ENCODE measurements around the gene PRIM1. TPM values are rescaled to one million over a fixed set of nuclear protein-coding genes. Genes with fewer than 3 reads are reported as not detected.
"Not testable (repeated sequence)": the region's sequence is repeated elsewhere in the genome, so short reads cannot be mapped to it uniquely, and the experiment has no call there.

Gene PRIM1
- total and polyA plus RNA-seq, 2 of the 13 experiments (the other 11 are each of a cell fraction or from before 2014, with no cell fraction given), result 30.0 to 47.3 TPM

- intact Hi-C loops (cut with micrococcal nuclease; ENCODE audit: unreplicated experiment) (loop anchor here (10.0 kb wide), 1 partner anchor 81 kb away; the partner anchor contains the start of gene ATP5F1B), in situ Hi-C loops (cut with HindIII; ENCODE audit: extremely low pct_ligation_motif_present, low pct_unique_long_range_greater_than_20kb) (loop anchor here (5.0 to 10.0 kb wide), 2 partner anchors 39 to 81 kb away; partner anchors contain the start of genes ATP5F1B and PTGES3)
- POLR2A ChIA-PET, result interaction anchor here (0.7 to 1.8 kb wide), 7 partner anchors 12 to 611 kb away, joined by 3 to 13 read pairs (median 5); partner anchors contain the start of gene PRIM1
- ATAC-seq; BruUV-seq (replicated peaks); CTCF ChIA-PET (ENCODE audit: low intra/inter-chr PET ratio, low total read pairs); FAIRE-seq; H3K27me3 ChIP-seq (ENCODE audit: control insufficient read depth in 1 of 2, insufficient read depth in 2 of 2, low read length in 2 of 2); H3K9me3 ChIP-seq (ENCODE audit: low read length); H3K4me3 ChIP-seq (replicated peaks in 1 of 3; ENCODE audit: insufficient read depth in 1 of 3, low read depth in 2 of 3, low read length in 3 of 3); DNase-seq (ENCODE audit: low spot score); H3K9ac ChIP-seq (ENCODE audit: insufficient read depth, low read depth, low read length); H3K27ac ChIP-seq (ENCODE audit: extremely low read length, insufficient read depth, low read length); H2AFZ ChIP-seq (ENCODE audit: low read length): not testable (repeated sequence)
- peak overlapping the region; percentile 70; the same call in 1 of the 2 replicates for H3K4me2 ChIP-seq (ENCODE audit: low read depth, low read length)
- peaks cover 32% of the 10 kb centered on the region for H4K20me1 ChIP-seq (ENCODE audit: insufficient read depth, low read length)
- 97% methylated on average over 15 of the region's 15 CpGs for WGBS (ENCODE audit: low lambda C conversion rate)
- H3K79me2 ChIP-seq (ENCODE audit: insufficient read depth, low read length), result peaks cover 38% of the 10 kb centered on the region
- H3K4me1 ChIP-seq (ENCODE audit: insufficient read depth, low read length), result peaks cover 25% of the 10 kb centered on the region
- peaks cover 5 to 21% of the 10 kb centered on the region in 2 experiments for H3K36me3 ChIP-seq (replicated peaks in 1 of 2; ENCODE audit: control insufficient read depth in 1 of 2, insufficient read depth in 2 of 2, low read length in 2 of 2)
These were observed 25.9 kb downstream of the PRIM1 start for GRCh38 chr12:56726196-56726675.

- no peak for ATAC-seq
- Histone ChIP-seq H3K9ac (ENCODE audit: insufficient read depth, low read depth, low read length) (peak overlapping the region; percentile 100), H3K4me3 (replicated peaks in 1 of 3; ENCODE audit: insufficient read depth in 1 of 3, low read depth in 2 of 3, low read length in 3 of 3) (peak overlapping the region; percentile 84 to 94 (median 92); a peak in 4 of 6 replicates), H3K27ac (ENCODE audit: extremely low read length, insufficient read depth, low read length) (peak overlapping the region; percentile 92), H3K27me3 (ENCODE audit: control insufficient read depth in 1 of 2, insufficient read depth in 2 of 2, low read length in 2 of 2) (peaks cover 0 to 6% of the 10 kb centered on the region in 2 experiments; a peak in 1 of 5 replicates), H4K20me1 (ENCODE audit: insufficient read depth, low read length) (peaks cover 37% of the 10 kb centered on the region), H3K9me3 (ENCODE audit: low read length) (no peaks in the 10 kb centered on the region), H3K36me3 (replicated peaks in 1 of 2; ENCODE audit: control insufficient read depth in 1 of 2, insufficient read depth in 2 of 2, low read length in 2 of 2) (peaks cover 6 to 26% of the 10 kb centered on the region in 2 experiments), H3K4me2 (ENCODE audit: low read depth, low read length) (peak overlapping the region; percentile 70), H2AFZ (ENCODE audit: low read length) (peak overlapping the region; percentile 73), H3K79me2 (ENCODE audit: insufficient read depth, low read length) (peaks cover 43% of the 10 kb centered on the region), H3K4me1 (ENCODE audit: insufficient read depth, low read length) (peaks cover 30% of the 10 kb centered on the region)
- ChIA-PET CTCF (ENCODE audit: low intra/inter-chr PET ratio, low total read pairs) (no interaction called here), POLR2A (interaction anchor here (0.7 to 1.8 kb wide), 34 partner anchors 9 to 908 kb away, joined by 3 to 42 read pairs (median 5); partner anchors contain the start of genes ATP5F1B, GLS2, NEMP1 and ORMDL2)
- intact Hi-C loops (cut with micrococcal nuclease; ENCODE audit: unreplicated experiment), result loop anchor here (1.0 to 10.0 kb wide), 3 partner anchors 25 to 81 kb away; partner anchors contain the start of genes ATP5F1B and PTGES3
- no peak for DNase-seq (ENCODE audit: low spot score)
- WGBS (ENCODE audit: low lambda C conversion rate), result 32% methylated on average over 7 of the region's 7 CpGs
- BruUV-seq (replicated peaks), result TSS peak; percentile 96
- TF ChIP-seq ZNF800 (CRISPR knock-in tag; IDR thresholded peaks at IDR 0.05), result 0 out of 2 replicates have a peak, but pooled peaks have one; percentile 4
- no peak for TF ChIP-seq ZFP62 (CRISPR knock-in tag; IDR thresholded peaks at IDR 0.05)
- TF ChIP-seq ZNF740 (CRISPR knock-in tag; IDR thresholded peaks at IDR 0.05), result 0 out of 2 replicates have a peak, but pooled peaks have one; percentile 2
- in situ Hi-C loops (cut with HindIII; ENCODE audit: extremely low pct_ligation_motif_present, low pct_unique_long_range_greater_than_20kb), result loop anchor here (5.0 to 10.0 kb wide), 2 partner anchors 38 to 81 kb away; partner anchors contain the start of genes ATP5F1B and PTGES3
- no peak for FAIRE-seq
These were observed 26.4 kb downstream of the PRIM1 start for GRCh38 chr12:56725723-56726102.
